Prostate gland (tissue), 2 donors: Measurements from ENCODE around the gene TBL3. TPM values are rescaled to one million over a fixed set of nuclear protein-coding genes. Genes with fewer than 3 reads are reported as not detected.

Experiments
- DNase-seq: peaks from one replicate; pipeline ENCODE4 v3.0.0-alpha.2; 2019; ENCODE audit warnings: low spot score
- H3K27ac ChIP-seq, 2 donors: fragments of 200-600 bp; sonication (generic); 2 replicates each; pipeline ENCODE4 v1.5.1; 2017 to 2019
- H3K27me3 ChIP-seq: fragments of 200-600 bp; sonication (generic); replicated peaks from 2 replicates; pipeline ENCODE4 v1.5.1; 2019; ENCODE audit not compliant: insufficient read depth
- H3K36me3 ChIP-seq, 2 donors: fragments of 200-600 bp; sonication (generic); 1 replicate in 1 of 2; 2 replicates in 1 of 2; pipeline versions ENCODE4 v1.5.1 to v1.8.1; 2017 to 2019
- H3K4me1 ChIP-seq: fragments of 200-600 bp; sonication (generic); replicated peaks from 2 replicates; pipeline ENCODE4 v1.5.1; 2019
- H3K4me3 ChIP-seq, 2 donors: fragments of 200-600 bp; sonication (generic); 2 replicates each; pipeline ENCODE4 v1.5.1; 2017 to 2019
- H3K9me3 ChIP-seq: fragments of 200-600 bp; sonication (generic); 2 replicates; pipeline ENCODE4 v1.5.1; 2017
- CTCF ChIP-seq, 4 experiments: fragments of 200-600 bp in 2 of 4; fragments of 450-650 bp in 2 of 4; sonication (generic) in 2 of 4; IDR thresholded peaks; 1 replicate in 3 of 4; 2 replicates in 1 of 4; pipeline ENCODE4 v1.5.1; 2016 to 2019; ENCODE audit warnings: antibody characterized with exemption in 4 of 4, mild to moderate bottlenecking in 2 of 4, moderate library complexity in 2 of 4
- POLR2A ChIP-seq: fragments of 450-650 bp; IDR thresholded peaks from one replicate; pipeline ENCODE4 v1.6.1; 2016; ENCODE audit warnings: antibody characterized with exemption, mild to moderate bottlenecking
- POLR2AphosphoS5 ChIP-seq: sonication (generic); formaldehyde crosslinking; IDR thresholded peaks from one replicate; pipeline ENCODE4 v1.6.1; 2017; ENCODE audit warnings: antibody characterized with exemption
- WGBS: methylation state at CpG from one replicate; pipeline ENCODE4 v1.1.5; 2018; 5-methylcytosine and 5-hydroxymethylcytosine counted together
- intact Hi-C: fragments of 100-400 bp; cut with DNase I; formaldehyde crosslinking; loops from one replicate; pipeline ENCODE4 v1.14.2; 2022
- total RNA-seq, 2 donors: library from RNA; depleted of rRNA; stranded (reverse); fragments of >200 nt; gene quantifications; one replicate each; pipeline ENCODE4 v1.1.0, GENCODE V29; 2016

TBL3 gene
- total RNA-seq, 2 donors from 2014 or later = 54.3 to 57.1 TPM

GRCh38 chr16:2013527-2013926 is 41.7 kb downstream of the TBL3 start:
- Histone ChIP-seq H3K9me3 (no peaks in the 10 kb centered on the region), H3K4me3 (no peak overlapping the region), H3K27me3 (no peaks in the 10 kb centered on the region), H3K36me3 (no peaks in the 10 kb centered on the region), H3K27ac (no peak overlapping the region), H3K4me1 (peaks cover 9% of the 10 kb centered on the region)
- WGBS = 81% methylated on average over 15 of the region's 15 CpGs
- intact Hi-C loops = no loop called here
- DNase-seq = no peak
- TF ChIP-seq POLR2A = no peak
- TF ChIP-seq CTCF (IDR thresholded peaks at IDR 0.05) = no peak
- no peak for TF ChIP-seq POLR2AphosphoS5

GRCh38 chr16:2015117-2015946 is 43.5 kb downstream of the TBL3 start:
- Histone ChIP-seq H3K27ac (no peak overlapping the region), H3K36me3 (no peaks in the 10 kb centered on the region), H3K4me3 (no peak overlapping the region), H3K4me1 (peaks cover 6% of the 10 kb centered on the region), H3K27me3 (peaks cover 4% of the 10 kb centered on the region), H3K9me3 (no peaks in the 10 kb centered on the region)
- TF ChIP-seq POLR2AphosphoS5 (no peak), POLR2A (peak; percentile 15), CTCF (IDR thresholded peaks at IDR 0.05) (no peak)
- intact Hi-C loops = no loop called here
- DNase-seq = no peak
- 71% methylated on average over 23 of the region's 24 CpGs for WGBS

GRCh38 chr16:2015947-2016208 is 44.0 kb downstream of the TBL3 start:
- H3K27ac ChIP-seq = no peak overlapping the region
- TF ChIP-seq POLR2A = no peak
- TF ChIP-seq POLR2AphosphoS5 = no peak
- TF ChIP-seq CTCF (IDR thresholded peaks at IDR 0.05) = no peak
- peaks cover 5% of the 10 kb centered on the region for H3K27me3 ChIP-seq
- H3K9me3 ChIP-seq = no peaks in the 10 kb centered on the region
- no peak for DNase-seq
- peaks cover 9% of the 10 kb centered on the region for H3K4me1 ChIP-seq
- 86% methylated on average over 7 of the region's 7 CpGs for WGBS
- no peak overlapping the region for H3K4me3 ChIP-seq
- H3K36me3 ChIP-seq = no peaks in the 10 kb centered on the region
- intact Hi-C loops = no loop called here

DNA sequence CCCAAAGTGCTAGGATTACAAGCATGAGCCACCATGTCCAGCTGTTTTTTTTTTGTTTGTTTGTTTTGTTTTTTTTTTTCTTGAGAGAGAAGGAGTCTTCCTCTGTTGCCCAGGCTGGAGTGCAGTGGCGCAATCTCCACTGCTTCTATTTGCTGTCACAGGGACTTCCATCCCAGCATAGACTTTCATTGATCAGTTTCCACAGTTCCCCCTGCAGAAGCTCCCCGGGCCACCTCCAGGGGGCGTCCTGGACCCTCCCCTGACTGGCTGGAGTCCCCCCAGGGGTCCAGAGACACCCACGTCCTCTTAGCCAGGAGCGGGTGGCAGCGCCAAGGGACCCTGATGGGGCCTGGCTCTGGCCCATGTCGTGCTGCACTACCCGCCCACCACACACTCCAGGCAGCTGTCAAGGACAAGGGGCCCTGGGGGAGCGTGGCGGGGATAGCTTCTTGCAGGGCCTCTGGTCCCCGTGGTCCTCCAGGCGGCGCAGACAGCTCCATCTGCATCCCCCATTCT is 44.6 kb downstream of the TBL3 start:
- H3K4me3 ChIP-seq = no peak overlapping the region
- 40% methylated on average over 13 of the region's 13 CpGs for WGBS
- TF ChIP-seq POLR2AphosphoS5 (no peak), CTCF (IDR thresholded peaks at IDR 0.05) (no peak), POLR2A (no peak)
- H3K27me3 ChIP-seq = peaks cover 5% of the 10 kb centered on the region
- intact Hi-C loops = no loop called here
- H3K9me3 ChIP-seq = no peaks in the 10 kb centered on the region
- H3K4me1 ChIP-seq = peaks cover 9% of the 10 kb centered on the region
- DNase-seq = no peak
- H3K27ac ChIP-seq = no peak overlapping the region
- no peaks in the 10 kb centered on the region for H3K36me3 ChIP-seq

DNA sequence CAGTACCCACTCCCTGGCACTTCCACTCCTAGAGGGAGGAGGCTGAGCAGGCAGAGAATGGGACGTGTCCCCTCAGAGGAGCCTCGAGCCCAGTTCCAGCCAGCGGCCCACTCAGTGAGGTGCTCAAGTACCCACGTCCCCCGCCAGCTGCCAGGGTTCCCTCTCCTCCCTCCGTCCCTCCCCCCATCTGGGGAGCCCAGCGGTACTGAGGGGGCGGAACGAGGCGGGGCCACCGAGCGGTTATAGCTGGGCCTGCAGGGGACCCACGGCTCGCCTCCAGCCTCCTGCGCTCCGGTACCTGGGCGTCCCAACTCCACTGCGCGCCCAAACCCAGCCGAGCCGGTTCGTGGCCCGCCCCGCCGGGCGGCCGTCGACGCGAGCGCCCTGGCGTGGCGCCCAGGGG is 47.7 kb downstream of the TBL3 start, which contains the start of gene NPW:
Gene NPW (plus strand): TSS at position 268 of the 403 bp plus-strand sequence.
- 5% methylated on average over 10 of the region's 33 CpGs for WGBS
- DNase-seq = no peak
- peaks cover 9% of the 10 kb centered on the region for H3K4me1 ChIP-seq

More for the DNA sequence above, 47.7 kb downstream of the TBL3 start, which contains the start of gene NPW:
- H3K36me3 ChIP-seq = no peaks in the 10 kb centered on the region
- intact Hi-C loops = no loop called here
- TF ChIP-seq POLR2A = no peak
- no peak for TF ChIP-seq CTCF (IDR thresholded peaks at IDR 0.05)
- no peak for TF ChIP-seq POLR2AphosphoS5
- no peak within 1 kb of the TSS for H3K27ac ChIP-seq
- no peaks in the 10 kb centered on the region for H3K9me3 ChIP-seq
- H3K27me3 ChIP-seq = peaks cover 5% of the 10 kb centered on the region
- H3K4me3 ChIP-seq = no peak within 1 kb of the TSS
